Measurements from ENCODE around the gene FGFR1OP2.
"Not testable (repeated sequence)": the region's sequence is repeated elsewhere in the genome, so short reads cannot be mapped to it uniquely, and the experiment has no call there.

Gene FGFR1OP2

GRCh38 chr12:26937863-26938700 lies at the start of gene FGFR1OP2, which contains the start of gene INTS13:
Gene FGFR1OP2 (plus strand): TSS chr12:26938470. CDS start chr12:26954159, 15,689 bp downstream.
Gene INTS13 (minus strand): TSS chr12:26937981. CDS start chr12:26936803, 1,178 bp downstream.
- ChIA-PET CTCF (no interaction called here), POLR2A (interaction anchor here (0.8 kb wide), 1 partner anchor 20 kb away, joined by 3 read pairs; no protein-coding TSS in a partner anchor)
- DNase-seq (ENCODE audit: low read depth, low spot score), result peak; percentile 92
- no peak for TF ChIP-seq CTCF (IDR thresholded peaks at IDR 0.05; ENCODE audit: insufficient read depth, low read length, missing control alignments)
- H3K4me3 ChIP-seq (ENCODE audit: low read depth, low read length), result peak within 1 kb of the TSS; percentile 94

DNA sequence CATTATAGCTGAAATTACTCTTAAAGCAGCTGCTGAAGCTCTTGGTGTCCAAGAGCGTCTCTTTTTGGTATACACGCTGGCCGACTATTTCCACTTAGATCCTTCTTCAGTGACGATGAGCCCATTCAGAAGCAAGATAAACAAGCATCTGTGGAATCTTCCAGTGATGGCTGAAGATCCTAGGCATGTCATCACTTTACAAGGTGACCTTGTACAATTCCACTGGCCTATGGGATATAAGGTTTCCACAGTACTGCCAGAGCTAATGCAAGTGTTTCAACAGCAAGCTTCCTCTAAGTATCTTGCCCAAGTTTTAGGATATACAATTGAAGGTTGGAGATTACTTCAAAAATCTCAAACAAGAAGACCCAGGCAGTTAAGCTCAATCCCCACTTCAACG lies 47.5 kb upstream of the FGFR1OP2 start:
- no peak for TF ChIP-seq CTCF (IDR thresholded peaks at IDR 0.05; ENCODE audit: insufficient read depth, low read length, missing control alignments)
- ChIA-PET CTCF (interaction anchor here (1.3 to 1.5 kb wide), 5 partner anchors 9 to 27 kb away, joined by 3 to 4 read pairs (median 3); no protein-coding TSS in a partner anchor), POLR2A (no interaction called here)
- no peak overlapping the region for H3K4me3 ChIP-seq (ENCODE audit: low read depth, low read length)
- DNase-seq (ENCODE audit: low read depth, low spot score), result no peak

DNA sequence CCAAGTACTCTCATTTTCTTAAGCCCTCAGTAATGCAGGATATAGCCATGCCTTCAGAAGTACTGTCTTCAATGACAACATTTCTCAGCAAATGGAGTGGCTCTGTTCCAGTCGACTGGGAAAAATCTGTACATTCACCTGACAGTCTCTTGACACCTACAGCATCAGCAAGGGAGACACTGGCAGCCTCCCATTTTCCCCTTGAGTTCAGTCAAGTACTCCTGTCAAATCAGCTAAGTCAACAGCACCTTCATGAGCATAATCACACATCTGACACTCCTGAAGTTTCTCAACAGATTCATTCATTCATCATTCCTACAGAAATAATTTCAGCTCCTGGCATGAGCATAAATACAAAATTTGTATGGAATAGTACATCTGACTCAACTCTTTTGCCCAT lies 46.6 kb upstream of the FGFR1OP2 start:
- TF ChIP-seq CTCF (IDR thresholded peaks at IDR 0.05; ENCODE audit: insufficient read depth, low read length, missing control alignments), result no peak
- H3K4me3 ChIP-seq (ENCODE audit: low read depth, low read length), result no peak overlapping the region
- CTCF ChIA-PET, result interaction anchor here (0.7 to 1.5 kb wide), 4 partner anchors 8 to 794 kb away, joined by 3 to 4 read pairs (median 3); no protein-coding TSS in a partner anchor
- POLR2A ChIA-PET, result no interaction called here
- DNase-seq (ENCODE audit: low read depth, low spot score), result no peak

DNA sequence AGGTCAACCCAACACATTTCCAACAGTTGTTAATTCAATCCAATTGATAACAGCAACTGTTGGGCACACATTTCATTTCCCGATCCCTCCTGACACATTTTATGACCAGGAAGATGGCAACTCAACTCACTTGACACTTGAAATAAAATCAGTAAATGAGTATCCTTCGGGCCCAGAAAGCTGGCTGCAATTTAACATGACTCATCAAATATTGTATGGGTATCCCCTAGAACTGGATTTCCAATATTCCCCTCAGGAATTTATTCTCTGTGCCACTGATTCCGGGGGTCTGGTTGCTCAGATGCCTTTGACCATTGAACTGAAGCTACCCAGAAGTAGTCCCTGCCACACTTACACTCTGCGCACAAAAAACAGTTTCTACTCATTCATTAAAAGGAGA lies 42.6 kb upstream of the FGFR1OP2 start:
- TF ChIP-seq CTCF (IDR thresholded peaks at IDR 0.05; ENCODE audit: insufficient read depth, low read length, missing control alignments), result no peak
- no peak overlapping the region for H3K4me3 ChIP-seq (ENCODE audit: low read depth, low read length)
- POLR2A ChIA-PET, result no interaction called here
- no peak for DNase-seq (ENCODE audit: low read depth, low spot score)
- CTCF ChIA-PET, result interaction anchor here (0.7 to 7.1 kb wide), 2 partner anchors 9 to 16 kb away, joined by 3 to 78 read pairs; no protein-coding TSS in a partner anchor

GRCh38 chr12:26896913-26897312 lies 41.4 kb upstream of the FGFR1OP2 start:
- H3K4me3 ChIP-seq (ENCODE audit: low read depth, low read length), result no peak overlapping the region
- ChIA-PET POLR2A (no interaction called here), CTCF (interaction anchor here (0.7 to 7.1 kb wide), 2 partner anchors 10 to 20 kb away, joined by 3 to 78 read pairs; no protein-coding TSS in a partner anchor)
- DNase-seq (ENCODE audit: low read depth, low spot score), result no peak
- TF ChIP-seq CTCF (IDR thresholded peaks at IDR 0.05; ENCODE audit: insufficient read depth, low read length, missing control alignments), result no peak

- CTCF ChIA-PET, result interaction anchor here (3.1 kb wide), 1 partner anchor 18 kb away, joined by 17 read pairs; no protein-coding TSS in a partner anchor
- POLR2A ChIA-PET; H3K4me3 ChIP-seq (ENCODE audit: low read depth, low read length); DNase-seq (ENCODE audit: low read depth, low spot score): not testable (repeated sequence)
Observed at GRCh38 chr12:26903396-26903795, 34.9 kb upstream of the FGFR1OP2 start.
